AG04449 (cell line): Measurements from ENCODE around the gene CECR2.

ENCODE experiments used
- CTCF ChIA-PET: fragments of 350-600 bp; formaldehyde crosslinking; extraction: SDS; loops from one replicate; lab custom pipeline; 2021; ENCODE audit warnings: antibody characterized with exemption; lab: Yijun Ruan, JAX
- POLR2A ChIA-PET: fragments of 400-600, 350-600 bp; formaldehyde crosslinking; extraction: SDS; loops from one replicate; lab custom pipeline; 2020; ENCODE audit warnings: antibody characterized with exemption, inconsistent platforms; lab: Yijun Ruan, JAX
- DNase-seq: peaks from one replicate; pipeline ENCODE4 v3.0.0-alpha.2; 2010; ENCODE audit warnings: low read depth, low spot score
- H3K4me3 ChIP-seq: 2 replicates; pipeline ENCODE4 v1.5.1; 2011; ENCODE audit warnings: low read depth, mild to moderate bottlenecking, control low read depth, low read length
- CTCF ChIP-seq: IDR thresholded peaks from one replicate; pipeline ENCODE4 v1.5.1; 2011; ENCODE audit warnings: mild to moderate bottlenecking, moderate library complexity, low read length, control low read depth, inconsistent platforms; ENCODE audit not compliant: insufficient read depth; ENCODE audit errors: missing control alignments

CECR2 gene

GRCh38 chr22:17357688-17358087 lies 11.6 kb upstream of the CECR2 start:
- no peak overlapping the region for H3K4me3 ChIP-seq
- DNase-seq: no peak
- ChIA-PET CTCF (no interaction called here), POLR2A (no interaction called here)
- TF ChIP-seq CTCF: no peak

- TF ChIP-seq CTCF: no peak
- CTCF ChIA-PET: no interaction called here
- POLR2A ChIA-PET: no interaction called here
- no peak for DNase-seq
- no peak overlapping the region for H3K4me3 ChIP-seq
Observed at GRCh38 chr22:17358415-17358814, 10.8 kb upstream of the CECR2 start.

GRCh38 chr22:17359501-17359900 lies 9.8 kb upstream of the CECR2 start:
- H3K4me3 ChIP-seq: no peak overlapping the region
- CTCF ChIA-PET: no interaction called here
- TF ChIP-seq CTCF: no peak
- POLR2A ChIA-PET: no interaction called here
- DNase-seq: no peak

GRCh38 chr22:17366329-17366728 lies 2.9 kb upstream of the CECR2 start:
- DNase-seq: no peak
- TF ChIP-seq CTCF: no peak
- POLR2A ChIA-PET: no interaction called here
- CTCF ChIA-PET: no interaction called here
- no peak overlapping the region for H3K4me3 ChIP-seq

GRCh38 chr22:17366830-17367229 lies 2.4 kb upstream of the CECR2 start:
- ChIA-PET POLR2A (no interaction called here), CTCF (no interaction called here)
- TF ChIP-seq CTCF: no peak
- DNase-seq: no peak
- H3K4me3 ChIP-seq: no peak overlapping the region

GRCh38 chr22:17368144-17368543 lies 1.1 kb upstream of the CECR2 start:
- POLR2A ChIA-PET: no interaction called here
- no peak overlapping the region for H3K4me3 ChIP-seq
- CTCF ChIA-PET: no interaction called here
- no peak for TF ChIP-seq CTCF
- no peak for DNase-seq
